GM04503 (cell line): Measurements from ENCODE around the gene GADD45B.
"Not testable (repeated sequence)": the region's sequence is repeated elsewhere in the genome, so short reads cannot be mapped to it uniquely, and the experiment has no call there.

Source experiments
- DNase-seq: peaks from one replicate; pipeline ENCODE4 v3.0.0-alpha.2; 2012; ENCODE audit warnings: low read depth

GADD45B gene

GRCh38 chr19:2469102-2469914, 6.6 kb upstream of the GADD45B start:
- DNase-seq, result no peak

GRCh38 chr19:2469915-2470200, 6.1 kb upstream of the GADD45B start:
- not testable (repeated sequence) for DNase-seq

- DNase-seq, result no peak
Measured at GRCh38 chr19:2474232-2475017, 1.5 kb upstream of the GADD45B start.

- no peak for DNase-seq
Measured at GRCh38 chr19:2475018-2475701, 767 bp upstream of the GADD45B start.

GRCh38 chr19:2476451-2477140, 669 bp downstream of the GADD45B start:
- no peak for DNase-seq

GRCh38 chr19:2477141-2477710, 1.3 kb downstream of the GADD45B start:
- no peak for DNase-seq

- no peak for DNase-seq
Measured at GRCh38 chr19:2477732-2478191, 1.8 kb downstream of the GADD45B start.

GRCh38 chr19:2478278-2478755, 2.4 kb downstream of the GADD45B start:
- no peak for DNase-seq

GRCh38 chr19:2478756-2479555, 3.0 kb downstream of the GADD45B start:
- DNase-seq, result no peak

GRCh38 chr19:2479556-2480194, 3.7 kb downstream of the GADD45B start:
- DNase-seq, result no peak

GRCh38 chr19:2481466-2481865, 5.5 kb downstream of the GADD45B start:
- no peak for DNase-seq

- DNase-seq, result no peak
Measured at GRCh38 chr19:2482354-2483038, 6.6 kb downstream of the GADD45B start.

- no peak for DNase-seq
Measured at GRCh38 chr19:2483084-2483483, 7.2 kb downstream of the GADD45B start.

GRCh38 chr19:2483484-2484151, 7.7 kb downstream of the GADD45B start:
- DNase-seq, result no peak

- no peak for DNase-seq
Measured at GRCh38 chr19:2484178-2484937, 8.4 kb downstream of the GADD45B start.

- no peak for DNase-seq
Measured at GRCh38 chr19:2485428-2485827, 9.5 kb downstream of the GADD45B start.

- DNase-seq, result no peak
Measured at GRCh38 chr19:2487090-2487489, 11.2 kb downstream of the GADD45B start.

- DNase-seq, result no peak
Measured at GRCh38 chr19:2487842-2488241, 11.9 kb downstream of the GADD45B start.
